Left ventricle myocardium inferior (tissue), 1 donor: Measurements from ENCODE around the gene PDCD1LG2. TPM values are rescaled to one million over a fixed set of nuclear protein-coding genes. Genes with fewer than 3 reads are reported as not detected.

Source experiments
- DNase-seq: peaks from one replicate; pipeline ENCODE4 v3.0.0-alpha.2; 2020
- H3K27ac ChIP-seq: fragments of 200-600 bp; replicated peaks from 2 replicates; pipeline ENCODE4 v1.8.0; 2021
- H3K27me3 ChIP-seq: fragments of 200-600 bp; 2 replicates; pipeline ENCODE4 v1.8.0; 2021; ENCODE audit warnings: low read depth
- H3K36me3 ChIP-seq: fragments of 200-600 bp; 2 replicates; pipeline ENCODE4 v1.8.0; 2021
- H3K4me1 ChIP-seq: fragments of 200-600 bp; 2 replicates; pipeline ENCODE4 v1.8.0; 2021
- H3K4me3 ChIP-seq: fragments of 200-600 bp; 2 replicates; pipeline ENCODE4 v1.8.0; 2021; ENCODE audit warnings: mild to moderate bottlenecking, moderate library complexity
- H3K9me3 ChIP-seq: fragments of 200-600 bp; replicated peaks from 2 replicates; pipeline ENCODE4 v1.8.0; 2021
- intact Hi-C: fragments of 100-400 bp; cut with micrococcal nuclease; formaldehyde crosslinking; loops from one replicate; pipeline ENCODE4 v1.11.0; 2022
- total RNA-seq: library from RNA; stranded (reverse); fragmentation: NEBNext Ultra II Directional; extraction: Animal tissue kit (Norgen Biotek cat#: 25700); gene quantifications from one replicate; pipeline ENCODE4 v1.2.1, GENCODE V29; 2021
- TF ChIP-seq, protein P1 (sequence below): fragments of 200-600 bp; IDR thresholded peaks from 2 replicates; pipeline ENCODE4 v1.8.0; 2021; ENCODE audit warnings: antibody characterized with exemption, mild to moderate bottlenecking, borderline replicate concordance
- donor health status: DM: no; HTN: yes; CAD: no; lungs with severe emphysema.

The PDCD1LG2 gene
- total RNA-seq, 1 donor from 2014 or later: 2.0 TPM

DNA sequence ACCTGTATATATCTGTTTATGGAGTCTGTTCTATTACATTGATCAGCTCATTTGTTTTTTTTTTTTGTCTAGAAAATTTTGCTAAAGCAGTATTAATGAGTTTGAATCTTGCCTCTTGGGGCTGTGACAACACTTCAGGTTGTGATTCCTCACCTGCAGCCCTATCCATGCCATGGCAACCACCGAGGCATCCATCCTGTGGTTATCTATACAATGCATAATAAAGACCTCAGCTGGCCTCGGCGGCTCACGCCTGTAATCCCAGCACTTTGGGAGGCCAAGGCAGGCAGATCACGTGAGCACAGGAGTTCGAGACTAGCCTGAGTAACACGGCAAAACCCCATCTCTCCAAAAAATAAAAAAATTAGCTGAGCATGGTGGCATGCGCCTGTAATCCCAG is 28.1 kb upstream of the PDCD1LG2 start:
- Histone ChIP-seq H3K9me3 (no peaks in the 10 kb centered on the region), H3K36me3 (no peaks in the 10 kb centered on the region), H3K4me1 (no peaks in the 10 kb centered on the region), H3K27ac (no peak overlapping the region), H3K4me3 (no peak overlapping the region), H3K27me3 (no peaks in the 10 kb centered on the region)
- intact Hi-C loops: no loop called here
- DNase-seq: no peak
- TF ChIP-seq, protein P1, sequence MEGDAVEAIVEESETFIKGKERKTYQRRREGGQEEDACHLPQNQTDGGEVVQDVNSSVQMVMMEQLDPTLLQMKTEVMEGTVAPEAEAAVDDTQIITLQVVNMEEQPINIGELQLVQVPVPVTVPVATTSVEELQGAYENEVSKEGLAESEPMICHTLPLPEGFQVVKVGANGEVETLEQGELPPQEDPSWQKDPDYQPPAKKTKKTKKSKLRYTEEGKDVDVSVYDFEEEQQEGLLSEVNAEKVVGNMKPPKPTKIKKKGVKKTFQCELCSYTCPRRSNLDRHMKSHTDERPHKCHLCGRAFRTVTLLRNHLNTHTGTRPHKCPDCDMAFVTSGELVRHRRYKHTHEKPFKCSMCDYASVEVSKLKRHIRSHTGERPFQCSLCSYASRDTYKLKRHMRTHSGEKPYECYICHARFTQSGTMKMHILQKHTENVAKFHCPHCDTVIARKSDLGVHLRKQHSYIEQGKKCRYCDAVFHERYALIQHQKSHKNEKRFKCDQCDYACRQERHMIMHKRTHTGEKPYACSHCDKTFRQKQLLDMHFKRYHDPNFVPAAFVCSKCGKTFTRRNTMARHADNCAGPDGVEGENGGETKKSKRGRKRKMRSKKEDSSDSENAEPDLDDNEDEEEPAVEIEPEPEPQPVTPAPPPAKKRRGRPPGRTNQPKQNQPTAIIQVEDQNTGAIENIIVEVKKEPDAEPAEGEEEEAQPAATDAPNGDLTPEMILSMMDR: no peak

- H3K27me3 ChIP-seq: no peaks in the 10 kb centered on the region
- intact Hi-C loops: no loop called here
- no peak for DNase-seq
- TF ChIP-seq, protein P1: no peak
- no peaks in the 10 kb centered on the region for H3K9me3 ChIP-seq
- no peak overlapping the region for H3K27ac ChIP-seq
- no peak overlapping the region for H3K4me3 ChIP-seq
- no peaks in the 10 kb centered on the region for H3K36me3 ChIP-seq
- H3K4me1 ChIP-seq: no peaks in the 10 kb centered on the region
Observed at GRCh38 chr9:5483306-5483705, 27.0 kb upstream of the PDCD1LG2 start.

DNA sequence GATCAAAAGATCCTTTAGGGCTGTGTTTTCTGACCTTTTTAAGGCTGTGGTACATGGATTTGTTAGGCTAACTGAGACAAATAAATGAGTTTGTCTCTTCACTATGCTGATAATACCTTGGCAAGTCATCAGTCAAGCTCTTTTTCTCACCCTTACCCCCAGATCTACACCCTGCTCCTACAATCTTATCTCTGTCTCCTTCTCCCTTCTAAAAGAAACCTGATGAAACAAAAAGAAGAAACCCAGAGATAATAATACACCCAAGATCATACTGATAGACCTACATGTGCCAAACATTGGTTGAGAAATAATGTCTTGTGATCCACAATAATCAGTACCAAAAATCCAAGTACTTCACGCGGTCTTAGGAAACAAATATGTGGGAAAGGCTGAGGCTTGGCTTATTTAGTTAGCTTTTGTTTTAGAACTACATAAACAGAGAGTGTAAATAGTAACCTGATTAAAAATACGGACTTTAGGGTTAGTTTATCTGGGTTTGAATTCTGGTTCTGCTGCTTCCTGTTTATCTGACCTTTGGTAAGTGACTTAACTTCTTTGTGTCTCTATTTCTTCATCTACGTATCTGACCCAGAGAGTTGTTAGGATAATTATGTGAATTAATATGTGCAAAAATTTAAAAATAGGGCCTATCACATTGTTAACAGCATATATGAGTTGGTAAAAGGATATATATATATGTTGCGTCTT is 24.8 kb upstream of the PDCD1LG2 start:
- H3K36me3 ChIP-seq: no peaks in the 10 kb centered on the region
- no peaks in the 10 kb centered on the region for H3K4me1 ChIP-seq
- no peak overlapping the region for H3K4me3 ChIP-seq
- H3K27ac ChIP-seq: no peak overlapping the region
- no peak for DNase-seq
- intact Hi-C loops: no loop called here
- TF ChIP-seq, protein P1: no peak
- no peaks in the 10 kb centered on the region for H3K9me3 ChIP-seq
- H3K27me3 ChIP-seq: no peaks in the 10 kb centered on the region

DNA sequence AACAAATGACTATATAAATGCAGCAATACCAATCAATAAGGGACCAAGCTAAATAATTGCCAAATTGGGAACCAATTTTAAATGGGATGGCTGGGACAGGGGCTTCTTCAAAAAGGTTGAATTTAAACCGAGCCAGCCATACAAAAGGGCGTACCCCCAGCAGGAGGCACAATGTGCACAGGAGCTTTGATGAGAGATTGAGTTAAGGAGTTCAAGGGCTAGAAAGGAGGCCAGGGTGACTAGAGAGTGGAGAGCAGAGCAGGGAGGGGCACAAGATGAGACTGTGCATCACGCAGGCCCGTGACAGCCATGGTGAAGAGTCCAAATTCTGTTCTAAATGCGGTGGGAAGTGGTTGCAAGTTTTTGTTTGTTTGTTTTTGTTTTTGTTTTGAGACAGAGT is 23.3 kb upstream of the PDCD1LG2 start:
- no peak for DNase-seq
- Histone ChIP-seq H3K4me3 (no peak overlapping the region), H3K36me3 (no peaks in the 10 kb centered on the region), H3K27me3 (no peaks in the 10 kb centered on the region), H3K9me3 (no peaks in the 10 kb centered on the region), H3K4me1 (no peaks in the 10 kb centered on the region), H3K27ac (no peak overlapping the region)
- TF ChIP-seq, protein P1: no peak
- intact Hi-C loops: no loop called here

DNA sequence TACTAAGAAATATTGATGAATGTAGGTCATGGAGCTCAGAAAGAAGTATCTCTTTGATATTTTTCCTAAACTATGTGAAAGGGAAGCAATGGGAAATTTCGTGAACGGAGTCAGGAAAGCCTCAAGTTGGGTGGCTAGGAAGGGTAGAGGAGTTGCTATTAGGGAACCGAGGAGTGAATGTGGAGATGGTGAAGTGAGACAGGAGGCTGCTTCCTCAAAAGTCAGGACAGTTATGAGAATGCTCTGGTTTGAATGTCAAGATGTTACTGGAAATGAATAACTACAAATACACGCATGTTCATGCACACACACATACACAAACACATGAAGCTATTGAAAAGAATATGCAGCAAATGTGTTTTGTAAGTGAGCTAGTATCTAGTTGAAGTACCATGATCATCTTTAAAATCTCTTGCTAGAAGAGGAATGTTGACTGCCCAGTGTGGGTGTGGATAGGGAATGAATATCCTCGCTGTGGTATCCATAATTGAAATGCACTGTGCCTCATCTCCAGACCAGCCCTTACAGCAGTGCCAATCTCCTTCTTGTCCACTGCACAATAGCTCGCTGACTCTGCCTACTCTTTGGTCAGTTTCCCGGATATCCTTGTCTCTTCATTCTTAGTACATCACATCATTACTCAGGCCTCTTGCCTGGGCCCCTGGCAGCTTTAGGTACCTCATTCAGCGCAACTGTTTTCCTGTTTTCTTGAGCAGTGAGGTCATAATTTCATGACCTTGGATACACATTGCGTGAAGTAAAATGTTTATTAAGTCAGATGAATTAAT is 21.9 kb upstream of the PDCD1LG2 start:
- TF ChIP-seq, protein P1: no peak
- intact Hi-C loops: no loop called here
- no peaks in the 10 kb centered on the region for H3K27me3 ChIP-seq

More for the DNA sequence above, 21.9 kb upstream of the PDCD1LG2 start:
- Histone ChIP-seq H3K9me3 (no peaks in the 10 kb centered on the region), H3K4me3 (no peak overlapping the region), H3K36me3 (no peaks in the 10 kb centered on the region), H3K4me1 (no peaks in the 10 kb centered on the region), H3K27ac (no peak overlapping the region)
- DNase-seq: no peak
